GM21447 (cell line): Measurements from ENCODE around the gene ERCC3.

Experiments used
- ATAC-seq: cut with Tn5 transposase; IDR thresholded peaks from one replicate; pipeline ENCODE4 v1.9.1; 2021; ENCODE audit not compliant: unreplicated experiment

Gene ERCC3

GRCh38 chr2:127293748-127294562 lies at the start of gene ERCC3:
Gene ERCC3, minus strand, starts transcription at chr2:127294144. Its CDS starts 63 bp downstream, at chr2:127294081.
- ATAC-seq, result peak; percentile 99

GRCh38 chr2:127343277-127343676 lies 49.3 kb upstream of the ERCC3 start:
- no peak for ATAC-seq

GRCh38 chr2:127342101-127342500 lies 48.2 kb upstream of the ERCC3 start:
- no peak for ATAC-seq

- no peak for ATAC-seq
These were observed 38.4 kb upstream of the ERCC3 start for GRCh38 chr2:127332335-127332734.

GRCh38 chr2:127330753-127331152 lies 36.8 kb upstream of the ERCC3 start:
- ATAC-seq, result peak; percentile 73

GRCh38 chr2:127326289-127326945 lies 32.5 kb upstream of the ERCC3 start:
- ATAC-seq, result no peak

- ATAC-seq, result no peak
These were observed 30.7 kb upstream of the ERCC3 start for GRCh38 chr2:127324635-127325034.

GRCh38 chr2:127321303-127321702 lies 27.4 kb upstream of the ERCC3 start:
- no peak for ATAC-seq

- no peak for ATAC-seq
These were observed 26.8 kb upstream of the ERCC3 start for GRCh38 chr2:127320586-127321275.

GRCh38 chr2:127320067-127320466 lies 26.1 kb upstream of the ERCC3 start:
- ATAC-seq, result no peak

GRCh38 chr2:127314193-127314988 lies 20.4 kb upstream of the ERCC3 start:
- no peak for ATAC-seq

GRCh38 chr2:127313406-127313805 lies 19.5 kb upstream of the ERCC3 start:
- ATAC-seq, result peak; percentile 95

- no peak for ATAC-seq
These were observed 17.0 kb upstream of the ERCC3 start for GRCh38 chr2:127310980-127311379.

- ATAC-seq, result no peak
These were observed 15.5 kb upstream of the ERCC3 start for GRCh38 chr2:127309468-127309867.

- no peak for ATAC-seq
These were observed 14.7 kb upstream of the ERCC3 start for GRCh38 chr2:127308586-127309138.

GRCh38 chr2:127305990-127306585 lies 12.1 kb upstream of the ERCC3 start:
- no peak for ATAC-seq

GRCh38 chr2:127302168-127302567 lies 8.2 kb upstream of the ERCC3 start:
- ATAC-seq, result no peak

- no peak for ATAC-seq
These were observed 577 bp downstream of the ERCC3 start for GRCh38 chr2:127293386-127293747.

- no peak for ATAC-seq
These were observed 5.7 kb downstream of the ERCC3 start for GRCh38 chr2:127288274-127288673.

- no peak for ATAC-seq
These were observed 10.7 kb downstream of the ERCC3 start for GRCh38 chr2:127283275-127283674.
